Activated CD4-positive, alpha-beta memory T cell treated with anti-CD3 and anti-CD28 coated beads for 36 hours (primary cell): ENCODE measurements around the gene NCOR2. TPM values are rescaled to one million over a fixed set of nuclear protein-coding genes. Genes with fewer than 3 reads are reported as not detected.

Experiments used
- CTCF ChIA-PET: fragments of 350-600 bp; sonication (Branson Sonifier 250); formaldehyde crosslinking; loops from one replicate; lab custom pipeline; 2021; ENCODE audit warnings: antibody characterized with exemption, inconsistent platforms; lab: Charles Lee
- POLR2A ChIA-PET: fragments of 350-600 bp; sonication (Branson Sonifier 250); formaldehyde crosslinking; loops from one replicate; lab custom pipeline; 2021; ENCODE audit warnings: antibody characterized with exemption; lab: Charles Lee
- DNase-seq: peaks from one replicate; pipeline ENCODE4 v3.0.0-alpha.2; 2020
- H3K27ac Mint-ChIP-seq: one replicate; pipeline ENCODE4 v1.8.0; 2021; ENCODE audit warnings: mixed read lengths
- H3K27me3 Mint-ChIP-seq: one replicate; pipeline ENCODE4 v1.8.0; 2021; ENCODE audit warnings: mixed read lengths
- H3K36me3 Mint-ChIP-seq: one replicate; pipeline ENCODE4 v1.8.0; 2021; ENCODE audit warnings: mixed read lengths
- H3K4me1 Mint-ChIP-seq: one replicate; pipeline ENCODE4 v1.8.0; 2021; ENCODE audit warnings: low read depth, mixed read lengths
- H3K4me3 Mint-ChIP-seq: one replicate; pipeline ENCODE4 v1.8.0; 2021; ENCODE audit warnings: mild to moderate bottlenecking, mixed read lengths
- H3K9me3 Mint-ChIP-seq: one replicate; pipeline ENCODE4 v1.8.0; 2021; ENCODE audit warnings: mixed read lengths
- intact Hi-C: fragments of 100-400 bp; cut with micrococcal nuclease; formaldehyde crosslinking; loops from one replicate; pipeline ENCODE4 v1.15.1; 2023
- total RNA-seq, 2 experiments: library from RNA; stranded (reverse); gene quantifications; one replicate each; pipeline ENCODE4 v1.2.3, GENCODE V29; 2021

Gene NCOR2
- total RNA-seq, 2 experiments from 2014 or later, result 86.1 to 86.9 TPM

DNA sequence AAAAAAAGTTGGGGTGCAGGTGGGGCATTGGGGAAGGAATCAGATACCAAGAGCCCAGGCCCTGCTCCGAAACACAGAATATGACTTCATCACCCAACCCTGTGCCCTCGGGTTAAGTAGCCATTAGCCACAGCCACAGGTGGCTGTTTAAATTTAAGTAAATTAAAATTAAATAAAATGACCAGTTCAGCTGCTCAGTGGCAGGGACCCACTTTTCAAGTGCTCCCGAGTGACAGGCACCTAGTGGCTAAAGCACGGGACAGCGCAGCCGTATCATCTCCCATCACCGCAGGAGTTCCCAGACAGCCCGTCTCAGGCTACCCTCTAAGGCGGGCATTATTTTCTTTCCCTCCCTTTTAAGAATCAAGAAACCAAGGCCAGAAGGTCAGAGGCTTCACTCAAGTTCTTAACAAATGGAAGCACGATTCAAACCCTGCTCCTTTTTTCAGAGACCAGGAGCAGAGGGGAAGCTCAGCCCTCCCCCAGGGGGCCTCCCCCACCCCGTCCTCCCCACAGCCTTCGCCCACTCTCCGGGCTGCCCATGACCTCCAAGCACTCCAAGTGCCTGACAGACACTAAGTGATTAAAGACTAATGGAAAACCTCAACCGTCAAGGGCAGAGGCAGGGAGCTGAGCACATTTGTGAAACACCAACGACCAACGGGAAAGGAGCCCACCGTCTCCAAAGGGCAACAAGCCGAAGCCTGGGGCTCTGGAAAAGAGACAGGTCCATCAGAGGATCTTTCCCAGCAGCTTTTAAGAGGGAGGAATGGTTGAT lies 5.2 kb downstream of the NCOR2 start:
- H3K27me3 Mint-ChIP-seq, result no peaks in the 10 kb centered on the region
- H3K36me3 Mint-ChIP-seq, result no peaks in the 10 kb centered on the region
- H3K4me1 Mint-ChIP-seq, result peaks cover 33% of the 10 kb centered on the region
- no peak overlapping the region for H3K4me3 Mint-ChIP-seq
- no peak for DNase-seq
- no peaks in the 10 kb centered on the region for H3K9me3 Mint-ChIP-seq
- no peak overlapping the region for H3K27ac Mint-ChIP-seq
- intact Hi-C loops, result loop anchor here (10.0 kb wide), 1 partner anchor 353 kb away; the partner anchor contains the start of gene UBC
- POLR2A ChIA-PET, result no interaction called here
- CTCF ChIA-PET, result no interaction called here

DNA sequence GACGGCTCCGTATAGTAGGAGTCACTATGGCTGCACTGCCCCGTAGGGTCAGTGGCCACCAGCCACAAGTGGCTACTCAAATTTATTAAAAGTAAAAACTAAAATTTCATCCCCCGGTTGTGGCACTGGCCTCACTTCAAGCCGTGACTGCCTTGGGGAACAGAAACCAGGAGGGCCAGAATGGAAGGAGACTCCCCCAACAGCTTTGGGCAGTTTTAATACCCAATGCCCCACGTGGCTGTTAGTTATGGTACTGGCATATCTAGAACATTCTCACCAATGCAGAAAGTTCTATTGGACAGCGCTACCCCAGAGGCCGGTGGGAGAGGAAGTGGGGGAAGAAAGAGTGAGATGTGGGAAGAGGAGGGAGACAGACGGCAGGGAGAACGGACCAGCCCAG lies 6.2 kb downstream of the NCOR2 start:
- Mint-ChIP-seq H3K4me3 (no peak overlapping the region), H3K27me3 (no peaks in the 10 kb centered on the region), H3K4me1 (peaks cover 34% of the 10 kb centered on the region), H3K36me3 (no peaks in the 10 kb centered on the region), H3K27ac (no peak overlapping the region), H3K9me3 (no peaks in the 10 kb centered on the region)
- ChIA-PET CTCF (no interaction called here), POLR2A (no interaction called here)
- DNase-seq, result no peak
- intact Hi-C loops, result loop anchor here (10.0 kb wide), 1 partner anchor 354 kb away; the partner anchor contains the start of gene UBC

DNA sequence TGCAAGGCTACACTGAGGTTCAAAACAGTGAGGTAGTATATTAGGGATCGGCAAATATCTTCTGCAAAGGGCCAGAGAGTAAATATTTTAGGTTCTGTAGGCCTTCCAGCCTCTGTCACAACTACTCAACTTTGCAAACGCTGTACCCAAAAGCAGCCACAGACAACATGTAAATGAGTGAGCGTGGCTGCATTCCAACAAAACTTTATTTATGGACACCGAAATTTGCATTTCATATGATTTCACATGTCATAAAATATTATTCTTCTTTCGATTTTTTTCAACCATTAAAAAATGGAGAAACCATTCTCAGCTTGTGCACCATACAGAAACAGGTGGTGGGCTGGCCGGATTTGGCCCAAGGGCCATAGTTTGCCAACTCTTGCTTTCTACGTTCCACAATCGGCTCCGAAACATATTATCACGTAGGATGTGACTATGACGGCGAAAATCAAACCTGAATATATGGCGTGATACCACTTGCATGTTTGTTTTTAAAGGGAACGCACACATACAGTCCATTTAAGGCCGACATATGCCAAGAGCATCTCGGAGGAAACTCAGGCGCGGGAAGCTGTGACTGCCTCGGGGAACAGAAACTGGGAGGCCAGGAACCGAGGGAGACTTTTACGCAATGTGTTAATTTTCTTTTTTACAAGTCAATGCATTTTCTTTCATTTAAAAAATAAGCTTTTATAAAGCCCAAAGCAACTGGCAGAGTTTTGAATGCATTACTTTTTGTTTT lies 7.1 kb downstream of the NCOR2 start:
- no peaks in the 10 kb centered on the region for H3K36me3 Mint-ChIP-seq
- H3K9me3 Mint-ChIP-seq, result no peaks in the 10 kb centered on the region
- ChIA-PET CTCF (no interaction called here), POLR2A (no interaction called here)
- H3K27ac Mint-ChIP-seq, result no peak overlapping the region
- intact Hi-C loops, result loop anchor here (10.0 kb wide), 1 partner anchor 354 kb away; the partner anchor contains the start of gene UBC
- no peak for DNase-seq
- H3K4me1 Mint-ChIP-seq, result peaks cover 34% of the 10 kb centered on the region
- no peaks in the 10 kb centered on the region for H3K27me3 Mint-ChIP-seq
- no peak overlapping the region for H3K4me3 Mint-ChIP-seq

DNA sequence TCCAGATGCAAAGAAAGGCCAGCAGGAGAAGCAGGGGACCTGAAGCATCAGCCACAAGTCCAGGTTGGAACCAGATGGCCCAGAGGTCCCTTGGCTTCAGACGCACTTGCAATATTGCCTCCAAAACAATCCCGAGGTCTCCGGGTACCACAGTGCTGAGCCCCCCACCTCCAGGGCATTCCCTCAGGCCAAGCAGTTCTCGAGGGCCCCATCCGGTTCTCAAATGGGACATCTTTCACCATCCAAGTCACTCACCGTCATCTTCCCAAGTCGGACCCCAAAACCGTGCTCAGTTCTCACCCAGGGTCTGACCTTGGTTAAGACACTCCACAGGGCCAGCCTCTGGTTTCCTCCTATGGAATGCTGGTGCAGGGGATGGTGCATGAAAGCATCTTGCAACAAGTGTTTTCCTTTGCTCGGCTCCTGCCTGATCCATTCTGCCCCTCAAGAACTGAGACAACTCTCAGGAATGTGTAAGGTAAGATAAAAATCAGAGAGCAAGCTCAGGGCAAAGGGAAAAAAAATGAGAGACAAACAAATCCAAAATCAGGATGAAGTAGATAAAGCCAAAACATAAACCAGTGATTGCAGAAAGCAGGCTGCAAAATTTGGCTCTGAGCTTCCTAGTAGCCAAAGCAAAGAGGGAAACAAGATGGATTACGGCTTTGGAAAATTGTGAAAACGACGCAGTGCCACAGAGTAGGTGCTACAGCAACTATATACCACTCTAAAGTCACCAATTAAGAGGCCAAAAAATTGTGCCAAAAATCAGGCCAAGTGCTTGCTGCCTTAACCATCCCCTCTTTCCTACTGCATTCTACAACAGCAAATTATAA lies 8.0 kb downstream of the NCOR2 start:
- intact Hi-C loops, result loop anchor here (10.0 kb wide), 1 partner anchor 355 kb away; the partner anchor contains the start of gene UBC
- ChIA-PET POLR2A (no interaction called here), CTCF (no interaction called here)
- Mint-ChIP-seq H3K9me3 (no peaks in the 10 kb centered on the region), H3K27me3 (no peaks in the 10 kb centered on the region), H3K4me1 (peaks cover 33% of the 10 kb centered on the region), H3K36me3 (no peaks in the 10 kb centered on the region), H3K27ac (no peak overlapping the region), H3K4me3 (no peak overlapping the region)
- no peak for DNase-seq

DNA sequence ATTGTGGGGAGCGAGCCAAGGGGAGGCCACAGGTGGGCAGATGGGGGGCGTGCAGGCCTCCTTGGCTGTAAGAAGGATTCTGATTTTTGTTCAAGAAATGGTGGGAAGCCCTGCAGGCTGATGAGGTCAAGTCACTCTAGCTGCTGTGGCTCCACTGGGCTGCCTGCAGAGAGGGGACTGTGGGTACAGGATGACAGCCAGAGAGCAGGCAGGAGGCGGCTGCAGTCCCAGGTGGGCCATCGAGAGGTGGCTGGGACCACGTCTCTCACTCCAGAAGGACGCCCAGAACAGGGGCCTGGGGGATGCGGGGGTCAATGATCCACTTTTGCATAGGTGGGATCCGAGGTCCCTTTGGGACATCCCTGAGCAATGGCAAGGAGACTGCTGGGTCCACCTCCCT lies 9.1 kb downstream of the NCOR2 start:
- Mint-ChIP-seq H3K27ac (no peak overlapping the region), H3K9me3 (no peaks in the 10 kb centered on the region), H3K27me3 (no peaks in the 10 kb centered on the region), H3K4me1 (peaks cover 34% of the 10 kb centered on the region), H3K36me3 (no peaks in the 10 kb centered on the region), H3K4me3 (no peak overlapping the region)
- intact Hi-C loops, result no loop called here
- ChIA-PET POLR2A (no interaction called here), CTCF (no interaction called here)
- DNase-seq, result no peak

DNA sequence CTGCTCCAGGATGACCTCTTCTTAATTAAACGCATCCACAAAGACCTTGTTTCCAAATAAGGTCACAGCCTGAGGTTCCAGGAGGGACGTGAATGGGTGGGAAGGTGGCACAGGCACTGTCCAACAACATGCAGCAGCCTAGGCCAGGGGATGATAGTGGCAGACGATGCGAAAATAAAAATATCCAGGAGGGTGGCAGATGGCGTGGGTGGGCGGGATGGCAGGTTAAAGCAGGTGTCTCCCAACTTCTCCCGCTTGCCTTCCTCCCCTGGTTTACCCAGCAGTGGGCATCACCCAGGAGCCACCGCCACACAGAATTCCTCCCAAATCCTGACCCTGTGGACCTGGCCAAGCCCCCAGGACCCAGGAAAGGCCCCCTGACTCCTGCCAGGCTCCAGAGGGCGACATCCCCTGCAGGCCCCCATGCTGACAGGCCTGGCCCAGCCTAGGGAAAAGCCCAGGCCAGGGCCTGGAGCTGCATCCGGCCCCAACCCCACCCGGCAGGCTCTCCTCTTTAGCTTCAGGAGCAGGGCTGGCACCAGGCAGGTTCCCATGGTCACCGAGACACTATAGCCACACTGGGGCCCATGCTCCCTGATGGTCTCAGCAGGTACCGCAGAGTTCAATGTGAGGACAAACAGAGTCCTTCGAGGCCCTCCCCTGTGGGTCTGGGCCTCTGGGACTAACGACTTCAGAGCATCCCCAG lies 9.7 kb downstream of the NCOR2 start:
- Mint-ChIP-seq H3K27ac (no peak overlapping the region), H3K27me3 (no peaks in the 10 kb centered on the region), H3K36me3 (no peaks in the 10 kb centered on the region), H3K4me3 (no peak overlapping the region), H3K9me3 (no peaks in the 10 kb centered on the region), H3K4me1 (peaks cover 40% of the 10 kb centered on the region)
- intact Hi-C loops, result no loop called here
- CTCF ChIA-PET, result no interaction called here
- POLR2A ChIA-PET, result no interaction called here
- no peak for DNase-seq

DNA sequence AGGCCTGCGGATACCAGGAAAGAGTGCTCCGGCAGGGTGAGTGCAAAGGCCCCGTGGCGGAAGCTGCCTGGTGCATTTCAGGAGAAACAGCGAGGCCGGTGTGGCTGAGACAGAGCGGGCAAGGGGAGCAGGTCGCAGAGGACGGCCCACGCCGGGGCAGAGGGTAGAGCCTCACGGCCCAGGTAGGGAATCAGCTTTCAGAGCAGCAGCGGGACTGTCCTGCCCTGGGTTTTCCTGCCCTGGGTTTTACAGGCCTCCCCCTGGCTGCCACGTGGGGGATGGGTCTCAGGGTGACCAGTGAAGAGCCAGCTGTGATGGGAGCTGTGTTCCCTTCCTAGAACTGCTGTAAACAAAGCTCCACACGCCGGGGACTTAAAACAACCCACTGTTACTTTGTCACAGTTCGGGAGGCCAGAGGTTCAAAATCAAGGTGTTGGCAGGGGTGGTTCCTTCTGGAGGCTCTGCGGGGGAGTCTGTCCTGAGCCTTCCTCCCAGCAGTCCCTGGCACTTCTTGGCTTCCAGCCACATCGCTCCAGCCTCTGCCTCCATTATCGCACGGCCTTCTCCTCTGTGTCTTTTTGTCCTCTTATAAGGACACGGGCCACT lies 10.4 kb downstream of the NCOR2 start:
- CTCF ChIA-PET, result no interaction called here
- H3K27ac Mint-ChIP-seq, result no peak overlapping the region
- intact Hi-C loops, result no loop called here
- H3K4me3 Mint-ChIP-seq, result no peak overlapping the region
- no peaks in the 10 kb centered on the region for H3K27me3 Mint-ChIP-seq
- no peak for DNase-seq
- H3K9me3 Mint-ChIP-seq, result no peaks in the 10 kb centered on the region
- H3K4me1 Mint-ChIP-seq, result peaks cover 42% of the 10 kb centered on the region
- no peaks in the 10 kb centered on the region for H3K36me3 Mint-ChIP-seq
- POLR2A ChIA-PET, result no interaction called here

DNA sequence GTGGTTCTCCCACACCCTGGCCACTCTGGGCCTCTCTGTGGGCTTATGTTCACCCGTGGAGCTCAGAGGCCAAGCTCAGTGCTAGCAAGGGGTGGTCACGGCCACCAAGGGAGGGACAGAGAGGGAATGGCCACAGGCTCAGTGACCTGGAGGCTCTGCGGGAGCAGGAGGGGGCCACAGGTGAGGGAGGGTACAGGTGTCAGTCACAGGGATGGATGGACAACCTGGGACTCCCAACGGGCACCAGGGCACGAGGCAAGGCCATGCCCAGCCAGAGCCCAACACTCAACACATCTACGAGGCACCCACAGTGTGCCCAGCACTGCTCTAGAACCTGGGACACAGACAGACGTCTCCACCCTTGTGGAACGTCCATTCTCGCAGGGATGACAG lies 11.3 kb downstream of the NCOR2 start:
- Mint-ChIP-seq H3K4me3 (no peak overlapping the region), H3K36me3 (no peaks in the 10 kb centered on the region), H3K27ac (no peak overlapping the region), H3K9me3 (no peaks in the 10 kb centered on the region), H3K4me1 (peaks cover 47% of the 10 kb centered on the region), H3K27me3 (no peaks in the 10 kb centered on the region)
- POLR2A ChIA-PET, result no interaction called here
- CTCF ChIA-PET, result interaction anchor here (0.9 kb wide), 1 partner anchor 14 kb away, joined by 3 read pairs; no protein-coding TSS in a partner anchor
- no peak for DNase-seq
- intact Hi-C loops, result no loop called here

DNA sequence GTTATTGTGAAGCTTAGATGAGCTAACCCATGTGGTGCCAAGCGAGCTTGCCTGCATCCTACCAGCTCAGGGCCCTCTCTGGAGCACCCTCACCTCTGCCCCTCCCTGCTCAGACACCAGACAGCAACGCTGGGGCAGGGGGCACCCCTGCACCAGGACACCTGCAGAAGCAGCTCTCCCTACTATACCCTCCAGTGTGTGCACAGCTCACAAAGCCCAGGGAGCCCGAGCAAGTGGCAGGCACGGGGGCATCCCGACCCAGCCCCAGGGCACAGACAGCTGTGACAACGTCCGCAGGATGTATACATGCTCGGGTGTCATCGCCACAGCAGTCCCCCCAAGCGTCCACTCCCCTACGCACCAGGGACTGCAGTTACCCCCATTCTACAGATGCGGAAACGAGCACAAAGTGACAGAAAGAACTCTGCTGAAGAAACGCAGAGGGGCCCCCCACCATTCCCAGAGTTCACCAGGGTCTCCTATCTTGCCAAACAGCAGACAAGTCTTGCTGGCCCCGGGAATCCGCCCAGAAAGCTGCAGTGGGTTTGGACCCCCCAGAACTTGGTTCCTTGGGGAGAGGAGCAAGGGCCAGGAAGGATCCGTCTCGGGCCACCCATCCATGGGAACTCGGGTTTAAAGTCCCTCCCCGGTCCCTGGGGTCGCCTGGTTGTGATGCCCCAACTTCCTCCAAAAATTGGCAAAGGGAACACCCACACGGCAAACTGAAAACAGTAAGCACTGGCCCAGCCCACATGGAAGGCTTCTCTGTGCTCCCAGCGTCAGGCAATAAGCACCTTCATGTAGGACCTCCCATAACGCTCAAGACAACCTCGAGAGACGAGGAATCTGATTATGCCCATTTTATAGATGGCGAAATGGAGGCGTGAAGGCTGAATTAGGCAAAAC lies 12.0 kb downstream of the NCOR2 start:
- no peak overlapping the region for H3K4me3 Mint-ChIP-seq
- H3K27me3 Mint-ChIP-seq, result no peaks in the 10 kb centered on the region
- H3K36me3 Mint-ChIP-seq, result no peaks in the 10 kb centered on the region
- CTCF ChIA-PET, result interaction anchor here (0.9 kb wide), 1 partner anchor 15 kb away, joined by 3 read pairs; no protein-coding TSS in a partner anchor
- intact Hi-C loops, result no loop called here
- peaks cover 48% of the 10 kb centered on the region for H3K4me1 Mint-ChIP-seq
- POLR2A ChIA-PET, result no interaction called here
- H3K9me3 Mint-ChIP-seq, result no peaks in the 10 kb centered on the region
- H3K27ac Mint-ChIP-seq, result no peak overlapping the region
- DNase-seq, result no peak

DNA sequence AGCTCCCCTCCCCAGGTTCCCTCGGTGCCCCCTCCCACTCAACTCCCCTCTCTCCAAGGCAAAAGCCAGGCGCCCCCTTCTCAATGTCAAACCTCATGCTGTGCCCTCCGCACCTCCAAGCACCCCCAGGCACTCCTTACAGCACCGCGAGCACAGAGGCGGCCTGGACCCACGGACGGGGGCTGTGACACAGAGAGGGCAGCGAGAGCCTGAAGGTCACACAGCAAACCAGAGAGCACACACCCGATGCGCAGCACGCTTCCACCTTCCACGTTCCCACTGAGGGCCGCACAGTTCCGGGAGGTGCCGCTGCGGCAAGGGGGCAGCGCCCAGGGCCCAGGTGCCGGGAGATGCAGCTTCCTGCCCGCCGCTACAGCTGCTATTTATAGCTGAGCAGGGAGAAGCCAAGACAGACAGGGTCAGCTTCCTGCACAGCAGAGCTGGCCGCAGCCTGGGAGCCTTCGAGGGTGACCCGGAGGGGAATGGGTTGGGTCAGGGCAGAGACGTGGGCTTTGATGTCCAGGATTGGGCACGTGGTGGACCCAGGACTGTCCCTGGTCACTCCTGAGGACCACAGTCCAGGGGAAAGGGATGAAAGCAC lies 12.9 kb downstream of the NCOR2 start:
- no peak for DNase-seq
- intact Hi-C loops, result no loop called here
- Mint-ChIP-seq H3K4me3 (no peak overlapping the region), H3K4me1 (peaks cover 57% of the 10 kb centered on the region), H3K27ac (no peak overlapping the region), H3K36me3 (no peaks in the 10 kb centered on the region), H3K27me3 (no peaks in the 10 kb centered on the region), H3K9me3 (no peaks in the 10 kb centered on the region)
- POLR2A ChIA-PET, result no interaction called here
- CTCF ChIA-PET, result no interaction called here
